SK-N-SH (cell line): ENCODE measurements around the gene SACS. TPM values are rescaled to one million over a fixed set of nuclear protein-coding genes. Genes with fewer than 3 reads are reported as not detected.

Source experiments
- CTCF ChIA-PET: fragments of 300-600, 350-600 bp; formaldehyde crosslinking; extraction: SDS; loops from one replicate; lab custom pipeline; 2021; lab: Yijun Ruan, JAX
- POLR2A ChIA-PET: fragments of 350-600 bp; sonication (Branson Sonifier 250); formaldehyde crosslinking; extraction: SDS; loops from one replicate; lab custom pipeline; 2020; ENCODE audit warnings: antibody characterized with exemption, inconsistent platforms; lab: Yijun Ruan, JAX
- DNase-seq: peaks from one replicate; pipeline ENCODE4 v3.0.0; 2012
- H2AFZ ChIP-seq: fragments of 200-600 bp; sonication (generic); 2 replicates; pipeline ENCODE4 v1.8.1; 2016; ENCODE audit warnings: antibody characterized with exemption, mild to moderate bottlenecking, low read depth
- H3F3A ChIP-seq: fragments of 200-600 bp; sonication (generic); replicated peaks from 2 replicates; pipeline ENCODE3; 2016; ENCODE audit warnings: antibody characterized with exemption, mild to moderate bottlenecking; ENCODE audit not compliant: insufficient read depth
- H3K27ac ChIP-seq, 2 experiments: fragments of 200-500 bp in 1 of 2; fragments of 200-600 bp in 1 of 2; sonication (Bioruptor generic) in 1 of 2; sonication (generic), shearing (Covaris generic) in 1 of 2; 2 replicates each; pipeline versions ENCODE4 v1.5.1 to v1.6.1; 2014 to 2016; ENCODE audit warnings: low read depth in 2 of 2, inconsistent platforms in 1 of 2, low read length in 1 of 2, mild to moderate bottlenecking in 1 of 2, mixed read lengths in 1 of 2
- H3K27me3 ChIP-seq: fragments of 200-600 bp; sonication (generic), shearing (Covaris generic); 2 replicates; pipeline ENCODE4 v1.6.1; 2016; ENCODE audit warnings: mixed run types; ENCODE audit not compliant: insufficient read depth
- H3K36me3 ChIP-seq, 2 experiments: fragments of 200-500 bp in 1 of 2; fragments of 200-600 bp in 1 of 2; sonication (Bioruptor generic) in 1 of 2; sonication (generic) in 1 of 2; replicated peaks in 1 of 2; 2 replicates each; pipeline versions ENCODE3 to v1.5.1; 2014 to 2016; ENCODE audit warnings: low read length in 1 of 2, mild to moderate bottlenecking in 1 of 2; ENCODE audit not compliant: insufficient read depth in 2 of 2, control insufficient read depth in 1 of 2
- H3K4me1 ChIP-seq, 2 experiments: fragments of 200-500 bp in 1 of 2; fragments of 200-600 bp in 1 of 2; sonication (Bioruptor generic) in 1 of 2; sonication (generic), shearing (Covaris generic) in 1 of 2; 2 replicates each; pipeline versions ENCODE4 v1.5.1 to v1.6.1; 2014 to 2016; ENCODE audit warnings: low read depth in 1 of 2, low read length in 1 of 2, mixed run types in 1 of 2; ENCODE audit not compliant: insufficient read depth in 2 of 2, control insufficient read depth in 1 of 2
- H3K4me2 ChIP-seq: fragments of 200-600 bp; sonication (generic), shearing (Covaris generic); 2 replicates; pipeline ENCODE4 v1.6.1; 2017; ENCODE audit warnings: mixed run types
- H3K4me3 ChIP-seq, 2 experiments: fragments of 200-500 bp in 1 of 2; fragments of 200-600 bp in 1 of 2; sonication (Bioruptor generic) in 1 of 2; sonication (generic), shearing (Covaris generic) in 1 of 2; 2 replicates each; pipeline versions ENCODE4 v1.5.1 to v1.8.1; 2014 to 2016; ENCODE audit warnings: low read depth in 2 of 2, inconsistent platforms in 1 of 2, low read length in 1 of 2, mild to moderate bottlenecking in 1 of 2, mixed read lengths in 1 of 2, moderate library complexity in 1 of 2
- H3K79me2 ChIP-seq: fragments of 200-600 bp; sonication (generic); 2 replicates; pipeline ENCODE4 v1.8.1; 2017; ENCODE audit warnings: mild to moderate bottlenecking; ENCODE audit not compliant: insufficient read depth
- H3K9ac ChIP-seq: fragments of 200-600 bp; sonication (generic); 2 replicates; pipeline ENCODE4 v1.6.1; 2017; ENCODE audit warnings: mixed run types
- H3K9me2 ChIP-seq: fragments of 200-600 bp; sonication (generic); 2 replicates; pipeline ENCODE4 v1.6.1; 2017; ENCODE audit warnings: mixed run types
- H3K9me3 ChIP-seq: fragments of 200-600 bp; sonication (generic); 2 replicates; pipeline ENCODE4 v1.6.1; 2017; ENCODE audit warnings: mixed run types, mild to moderate bottlenecking, moderate library complexity
- H4K20me1 ChIP-seq: fragments of 200-600 bp; sonication (generic); 2 replicates; pipeline ENCODE4 v1.6.1; 2017; ENCODE audit warnings: mild to moderate bottlenecking, mixed run types; ENCODE audit not compliant: insufficient read depth
- EP300 ChIP-seq, 2 experiments: IDR thresholded peaks; 2 replicates each; pipeline versions ENCODE4 v1.4.0 to v1.6.1; 2012; ENCODE audit warnings: borderline replicate concordance in 1 of 2, low read depth in 1 of 2, low read length in 1 of 2
- EZH2phosphoT487 ChIP-seq: fragments of 200-600 bp; sonication (generic); IDR thresholded peaks from 2 replicates; pipeline ENCODE4 v1.6.1; 2017; ENCODE audit warnings: low read depth, mixed run types, mild to moderate bottlenecking, antibody characterized with exemption, moderate library complexity, borderline replicate concordance
- FOSL2 ChIP-seq: IDR thresholded peaks from 2 replicates; pipeline ENCODE4 v1.4.0; 2012; ENCODE audit warnings: low read depth, mild to moderate bottlenecking, moderate library complexity, borderline replicate concordance
- IRF3 ChIP-seq: fragments of 150-350 bp; IDR thresholded peaks from 2 replicates; pipeline ENCODE4 v1.6.1; 2016; ENCODE audit warnings: mild to moderate bottlenecking, low read depth, low read length
- JUND ChIP-seq: IDR thresholded peaks from 2 replicates; pipeline ENCODE4 v1.4.0; 2012
- MXI1 ChIP-seq: IDR thresholded peaks from 2 replicates; pipeline ENCODE4 v1.6.1; 2012; ENCODE audit warnings: mild to moderate bottlenecking, low read depth, low read length, improper control_type of control experiment
- NRF1 ChIP-seq: IDR thresholded peaks from 2 replicates; pipeline ENCODE4 v1.6.1; 2012; ENCODE audit warnings: low read depth, mild to moderate bottlenecking, low read length
- PBX3 ChIP-seq: IDR thresholded peaks from 2 replicates; pipeline ENCODE4; 2012
- RCOR1 ChIP-seq: fragments of 150-350 bp; IDR thresholded peaks from 2 replicates; pipeline ENCODE4 v1.6.1; 2017; ENCODE audit warnings: antibody characterized with exemption, low read length
- RFX5 ChIP-seq: IDR thresholded peaks from 2 replicates; pipeline ENCODE4 v1.6.1; 2012; ENCODE audit warnings: mild to moderate bottlenecking, improper control_type of control experiment, low read length
- RXRA ChIP-seq: IDR thresholded peaks from 2 replicates; pipeline ENCODE4 v1.4.0; 2012; ENCODE audit warnings: low read depth, mild to moderate bottlenecking, borderline replicate concordance
- SMC3 ChIP-seq: IDR thresholded peaks from 2 replicates; pipeline ENCODE4 v1.6.1; 2012; ENCODE audit warnings: low read depth, low read length, improper control_type of control experiment
- TCF12 ChIP-seq: IDR thresholded peaks from 2 replicates; pipeline ENCODE4 v1.4.0; 2012
- TEAD4 ChIP-seq: IDR thresholded peaks from 2 replicates; pipeline ENCODE4 v1.4.0; 2012; ENCODE audit warnings: mild to moderate bottlenecking, borderline replicate concordance; ENCODE audit not compliant: insufficient read depth
- YY1 ChIP-seq: IDR thresholded peaks from 2 replicates; pipeline ENCODE4 v1.4.0; 2012; ENCODE audit warnings: low read depth, mild to moderate bottlenecking
- WGBS: methylation state at CpG from one replicate; pipeline ENCODE4 v1.1.6; 2017; ENCODE audit warnings: low lambda C conversion rate; 5-methylcytosine and 5-hydroxymethylcytosine counted together
- polyA plus RNA-seq, 3 experiments: library from polyadenylated mRNA; depleted of rRNA; stranded (reverse); fragments of >200 nt; gene quantifications; 2 replicates each; pipeline ENCODE4 v1.2.3, GENCODE V29; 2012
- TF ChIP-seq, protein P1 (sequence below): IDR thresholded peaks from 2 replicates; pipeline ENCODE4 v1.6.1; 2012; ENCODE audit warnings: mild to moderate bottlenecking, low read depth, low read length, moderate library complexity

Gene SACS
- polyA plus RNA-seq, 1 of the 3 experiments (the other 2 are of a cell fraction): 5.9 TPM

DNA sequence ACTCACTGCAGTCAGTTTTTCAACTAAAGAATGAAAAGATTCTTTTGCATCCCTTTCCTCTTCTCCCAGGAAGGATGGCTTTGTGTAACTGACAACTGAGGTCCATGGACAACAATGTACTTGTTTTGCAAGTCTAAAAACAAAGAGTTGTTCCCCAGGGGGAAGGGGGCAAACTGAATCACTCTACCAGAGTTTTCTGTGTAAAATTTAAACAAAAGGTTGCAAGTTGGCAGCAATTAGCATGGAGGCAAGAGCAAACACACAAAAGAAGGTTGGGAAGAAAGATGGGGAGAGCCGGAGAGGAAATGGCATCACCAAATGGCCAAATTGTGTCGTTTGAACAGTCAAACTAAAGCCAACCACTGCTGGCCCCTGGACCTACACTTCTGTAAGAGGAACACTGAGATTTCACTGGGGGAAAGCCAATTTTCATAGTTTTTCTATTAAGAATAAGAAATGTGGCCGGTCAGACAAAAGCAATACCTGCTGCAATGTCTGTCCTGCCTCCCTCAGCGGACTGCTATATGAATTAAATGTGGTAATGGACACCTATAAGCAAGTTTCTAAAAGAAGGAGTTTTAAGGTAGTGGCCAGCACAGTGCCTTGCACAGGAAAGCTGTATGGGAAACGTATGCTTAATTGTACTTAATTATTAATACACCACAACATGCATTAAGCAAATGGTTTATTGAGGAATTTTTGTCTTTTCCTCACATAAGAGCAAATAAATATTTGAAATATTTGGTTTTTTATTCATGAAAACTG lies 16.1 kb upstream of the SACS start:
- Histone ChIP-seq H3K27ac (no peak overlapping the region), H3F3A (peaks cover 5% of the 10 kb centered on the region), H4K20me1 (no peaks in the 10 kb centered on the region), H3K4me3 (no peak overlapping the region), H3K4me2 (no peak overlapping the region), H3K9ac (no peak overlapping the region), H3K4me1 (peaks cover 0 to 16% of the 10 kb centered on the region in 2 experiments; a peak in 3 of 4 replicates), H3K79me2 (no peaks in the 10 kb centered on the region), H2AFZ (no peak overlapping the region), H3K9me2 (no peaks in the 10 kb centered on the region), H3K9me3 (no peaks in the 10 kb centered on the region), H3K27me3 (no peaks in the 10 kb centered on the region), H3K36me3 (no peaks in the 10 kb centered on the region)
- ChIA-PET CTCF (interaction anchor here (0.7 to 1.6 kb wide), 6 partner anchors 10 to 123 kb away, joined by 3 to 5 read pairs (median 4); no protein-coding TSS in a partner anchor), POLR2A (no interaction called here)
- TF ChIP-seq SMC3 (no peak), MXI1 (no peak), YY1 (no peak), RFX5 (no peak), EZH2phosphoT487 (no peak)
- DNase-seq: no peak
- 82% methylated on average over 5 of the region's 5 CpGs for WGBS

DNA sequence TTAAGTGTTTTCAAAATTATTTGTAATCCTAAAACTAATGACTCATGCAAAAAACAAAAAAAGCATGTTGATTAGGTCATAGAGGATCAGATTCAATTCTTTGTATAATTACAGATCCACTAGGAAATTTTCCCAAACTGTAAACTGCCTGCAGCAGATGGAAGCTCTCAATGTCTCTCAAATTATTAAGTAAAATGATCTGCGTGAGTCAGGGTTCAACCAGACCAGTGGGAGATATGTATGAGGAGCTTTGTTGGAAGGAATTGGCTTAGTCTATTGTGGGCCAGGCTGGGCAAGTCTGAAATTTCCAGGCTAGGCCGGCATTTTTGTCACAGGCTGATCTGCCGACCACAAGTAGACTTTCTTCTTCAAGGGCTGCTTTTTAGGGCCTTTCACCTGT lies 14.4 kb upstream of the SACS start:
- 70% methylated on average over 3 of the region's 3 CpGs for WGBS
- Histone ChIP-seq H3K4me2 (no peak overlapping the region), H3K9me3 (no peaks in the 10 kb centered on the region), H3K79me2 (no peaks in the 10 kb centered on the region), H3F3A (peaks cover 5% of the 10 kb centered on the region), H3K4me3 (no peak overlapping the region), H3K9me2 (no peaks in the 10 kb centered on the region), H3K9ac (no peak overlapping the region), H4K20me1 (no peaks in the 10 kb centered on the region), H3K4me1 (peaks cover 0 to 16% of the 10 kb centered on the region in 2 experiments; a peak in 3 of 4 replicates), H3K36me3 (no peaks in the 10 kb centered on the region), H3K27ac (peak overlapping the region in 1 of 2 experiments; percentile 76; a peak in 2 of 4 replicates), H2AFZ (no peak overlapping the region), H3K27me3 (no peaks in the 10 kb centered on the region)
- no peak for TF ChIP-seq RCOR1
- TF ChIP-seq, protein P1, sequence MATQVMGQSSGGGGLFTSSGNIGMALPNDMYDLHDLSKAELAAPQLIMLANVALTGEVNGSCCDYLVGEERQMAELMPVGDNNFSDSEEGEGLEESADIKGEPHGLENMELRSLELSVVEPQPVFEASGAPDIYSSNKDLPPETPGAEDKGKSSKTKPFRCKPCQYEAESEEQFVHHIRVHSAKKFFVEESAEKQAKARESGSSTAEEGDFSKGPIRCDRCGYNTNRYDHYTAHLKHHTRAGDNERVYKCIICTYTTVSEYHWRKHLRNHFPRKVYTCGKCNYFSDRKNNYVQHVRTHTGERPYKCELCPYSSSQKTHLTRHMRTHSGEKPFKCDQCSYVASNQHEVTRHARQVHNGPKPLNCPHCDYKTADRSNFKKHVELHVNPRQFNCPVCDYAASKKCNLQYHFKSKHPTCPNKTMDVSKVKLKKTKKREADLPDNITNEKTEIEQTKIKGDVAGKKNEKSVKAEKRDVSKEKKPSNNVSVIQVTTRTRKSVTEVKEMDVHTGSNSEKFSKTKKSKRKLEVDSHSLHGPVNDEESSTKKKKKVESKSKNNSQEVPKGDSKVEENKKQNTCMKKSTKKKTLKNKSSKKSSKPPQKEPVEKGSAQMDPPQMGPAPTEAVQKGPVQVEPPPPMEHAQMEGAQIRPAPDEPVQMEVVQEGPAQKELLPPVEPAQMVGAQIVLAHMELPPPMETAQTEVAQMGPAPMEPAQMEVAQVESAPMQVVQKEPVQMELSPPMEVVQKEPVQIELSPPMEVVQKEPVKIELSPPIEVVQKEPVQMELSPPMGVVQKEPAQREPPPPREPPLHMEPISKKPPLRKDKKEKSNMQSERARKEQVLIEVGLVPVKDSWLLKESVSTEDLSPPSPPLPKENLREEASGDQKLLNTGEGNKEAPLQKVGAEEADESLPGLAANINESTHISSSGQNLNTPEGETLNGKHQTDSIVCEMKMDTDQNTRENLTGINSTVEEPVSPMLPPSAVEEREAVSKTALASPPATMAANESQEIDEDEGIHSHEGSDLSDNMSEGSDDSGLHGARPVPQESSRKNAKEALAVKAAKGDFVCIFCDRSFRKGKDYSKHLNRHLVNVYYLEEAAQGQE: no peak
- no peak for TF ChIP-seq SMC3
- no peak for TF ChIP-seq TEAD4
- peak; percentile 77 for TF ChIP-seq TCF12
- TF ChIP-seq NRF1: no peak
- TF ChIP-seq JUND: peak; percentile 46
- TF ChIP-seq EP300 (IDR thresholded peaks at IDR 0.05; ENCODE audit: borderline replicate concordance in 1 of 2, low read depth in 1 of 2, low read length in 1 of 2): peak in 1 of 2 experiments; percentile 25; a peak in 1 of 4 replicates
- peak; percentile 50; the same call in 1 of the 2 replicates for TF ChIP-seq RXRA
- no peak for TF ChIP-seq IRF3
- TF ChIP-seq FOSL2: peak; percentile 32; the same call in 1 of the 2 replicates
- TF ChIP-seq PBX3: peak; percentile 68
- CTCF ChIA-PET: no interaction called here
- no peak for DNase-seq
- POLR2A ChIA-PET: no interaction called here
